ENCODE measurements around the gene TLE4.

DNA sequence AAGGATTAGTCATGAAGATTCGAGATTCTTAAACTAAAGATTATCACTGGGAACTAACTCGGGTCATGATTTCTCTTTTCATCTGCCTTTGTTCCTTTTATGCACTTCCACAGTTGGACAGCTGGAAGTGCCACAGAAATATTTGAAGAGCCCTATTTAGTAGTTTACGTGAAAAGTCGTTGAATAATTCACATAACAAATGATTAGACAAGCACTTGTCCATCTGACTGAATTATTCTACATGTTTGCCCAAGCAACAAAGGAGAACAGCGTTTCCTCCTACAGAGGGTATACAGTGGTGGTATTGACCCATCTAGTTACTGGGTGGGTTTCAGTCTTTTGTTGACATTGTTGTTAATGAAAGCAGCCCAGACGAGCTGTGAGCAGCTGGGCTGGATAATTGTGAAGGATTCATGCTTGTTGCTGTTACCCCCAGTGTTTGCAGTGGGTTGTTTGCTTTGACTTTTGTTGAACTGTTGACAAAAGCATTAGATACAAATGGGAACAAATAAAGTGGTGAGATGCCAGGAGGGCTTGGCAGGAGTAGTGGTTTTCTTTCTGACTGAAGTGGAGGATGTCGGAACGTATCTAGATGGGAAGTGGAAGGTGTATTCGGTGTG is 96.2 kb downstream of the TLE4 start:
- no peak for TF ChIP-seq POLR2A (IDR thresholded peaks at IDR 0.05)
- TF ChIP-seq, protein P1, sequence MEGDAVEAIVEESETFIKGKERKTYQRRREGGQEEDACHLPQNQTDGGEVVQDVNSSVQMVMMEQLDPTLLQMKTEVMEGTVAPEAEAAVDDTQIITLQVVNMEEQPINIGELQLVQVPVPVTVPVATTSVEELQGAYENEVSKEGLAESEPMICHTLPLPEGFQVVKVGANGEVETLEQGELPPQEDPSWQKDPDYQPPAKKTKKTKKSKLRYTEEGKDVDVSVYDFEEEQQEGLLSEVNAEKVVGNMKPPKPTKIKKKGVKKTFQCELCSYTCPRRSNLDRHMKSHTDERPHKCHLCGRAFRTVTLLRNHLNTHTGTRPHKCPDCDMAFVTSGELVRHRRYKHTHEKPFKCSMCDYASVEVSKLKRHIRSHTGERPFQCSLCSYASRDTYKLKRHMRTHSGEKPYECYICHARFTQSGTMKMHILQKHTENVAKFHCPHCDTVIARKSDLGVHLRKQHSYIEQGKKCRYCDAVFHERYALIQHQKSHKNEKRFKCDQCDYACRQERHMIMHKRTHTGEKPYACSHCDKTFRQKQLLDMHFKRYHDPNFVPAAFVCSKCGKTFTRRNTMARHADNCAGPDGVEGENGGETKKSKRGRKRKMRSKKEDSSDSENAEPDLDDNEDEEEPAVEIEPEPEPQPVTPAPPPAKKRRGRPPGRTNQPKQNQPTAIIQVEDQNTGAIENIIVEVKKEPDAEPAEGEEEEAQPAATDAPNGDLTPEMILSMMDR (IDR thresholded peaks at IDR 0.05) = no peak
